Activated naive CD4-positive, alpha-beta T cell (primary cell): Measurements from ENCODE around the gene ZNF576.
"Not testable (repeated sequence)": the region's sequence is repeated elsewhere in the genome, so short reads cannot be mapped to it uniquely, and the experiment has no call there.

Source experiments
- DNase-seq, 4 experiments: peaks; one replicate each; lab custom pipeline; 2025; lab: John Stamatoyannopoulos, UW

ZNF576 gene

GRCh38 chr19:43625918-43626579, 29.7 kb downstream of the ZNF576 start:
- DNase-seq, result no peak

- no peak for DNase-seq
These were observed 30.4 kb downstream of the ZNF576 start for GRCh38 chr19:43626838-43627237.

GRCh38 chr19:43628646-43629326, 32.4 kb downstream of the ZNF576 start:
- DNase-seq, result no peak

GRCh38 chr19:43631491-43631890, 35.1 kb downstream of the ZNF576 start:
- DNase-seq, result no peak

GRCh38 chr19:43633520-43633919, 37.1 kb downstream of the ZNF576 start:
- no peak for DNase-seq

GRCh38 chr19:43634068-43634467, 37.7 kb downstream of the ZNF576 start:
- DNase-seq, result no peak

GRCh38 chr19:43634506-43634871, 38.1 kb downstream of the ZNF576 start:
- DNase-seq, result no peak

GRCh38 chr19:43634872-43635560, 38.6 kb downstream of the ZNF576 start:
- DNase-seq, result no peak

GRCh38 chr19:43635561-43635940, 39.2 kb downstream of the ZNF576 start:
- not testable (repeated sequence) for DNase-seq

GRCh38 chr19:43636121-43636683, 39.8 kb downstream of the ZNF576 start:
- no peak for DNase-seq

GRCh38 chr19:43638214-43638994, 42.0 kb downstream of the ZNF576 start:
- DNase-seq, result no peak

GRCh38 chr19:43638995-43639518, 42.7 kb downstream of the ZNF576 start:
- DNase-seq, result no peak

- DNase-seq, result peak in 3 of 4 experiments; percentile 21 to 60 (median 39)
These were observed 43.4 kb downstream of the ZNF576 start, which contains the start of gene CADM4 for GRCh38 chr19:43639519-43640423. TSS of gene CADM4 (minus strand) at chr19:43639850. CDS start at chr19:43639790, 60 bp downstream.

- DNase-seq, result no peak
These were observed 44.0 kb downstream of the ZNF576 start for GRCh38 chr19:43640424-43640757.

- DNase-seq, result no peak
These were observed 44.9 kb downstream of the ZNF576 start for GRCh38 chr19:43641333-43641732.

- no peak for DNase-seq
These were observed 46.1 kb downstream of the ZNF576 start for GRCh38 chr19:43642531-43642930.

GRCh38 chr19:43643326-43643725, 46.9 kb downstream of the ZNF576 start:
- DNase-seq, result no peak

- no peak for DNase-seq
These were observed 47.8 kb downstream of the ZNF576 start for GRCh38 chr19:43644181-43644580.

- DNase-seq, result no peak
These were observed 52.2 kb downstream of the ZNF576 start for GRCh38 chr19:43648633-43649032.

GRCh38 chr19:43649514-43649913, 53.1 kb downstream of the ZNF576 start:
- no peak for DNase-seq

GRCh38 chr19:43650276-43650675, 53.9 kb downstream of the ZNF576 start:
- not testable (repeated sequence) for DNase-seq
